ENCODE measurements around the gene NHLH1.
A peak's percentile ranks its signal among the peaks of the same experiment; 100 is the strongest.

Gene NHLH1

DNA sequence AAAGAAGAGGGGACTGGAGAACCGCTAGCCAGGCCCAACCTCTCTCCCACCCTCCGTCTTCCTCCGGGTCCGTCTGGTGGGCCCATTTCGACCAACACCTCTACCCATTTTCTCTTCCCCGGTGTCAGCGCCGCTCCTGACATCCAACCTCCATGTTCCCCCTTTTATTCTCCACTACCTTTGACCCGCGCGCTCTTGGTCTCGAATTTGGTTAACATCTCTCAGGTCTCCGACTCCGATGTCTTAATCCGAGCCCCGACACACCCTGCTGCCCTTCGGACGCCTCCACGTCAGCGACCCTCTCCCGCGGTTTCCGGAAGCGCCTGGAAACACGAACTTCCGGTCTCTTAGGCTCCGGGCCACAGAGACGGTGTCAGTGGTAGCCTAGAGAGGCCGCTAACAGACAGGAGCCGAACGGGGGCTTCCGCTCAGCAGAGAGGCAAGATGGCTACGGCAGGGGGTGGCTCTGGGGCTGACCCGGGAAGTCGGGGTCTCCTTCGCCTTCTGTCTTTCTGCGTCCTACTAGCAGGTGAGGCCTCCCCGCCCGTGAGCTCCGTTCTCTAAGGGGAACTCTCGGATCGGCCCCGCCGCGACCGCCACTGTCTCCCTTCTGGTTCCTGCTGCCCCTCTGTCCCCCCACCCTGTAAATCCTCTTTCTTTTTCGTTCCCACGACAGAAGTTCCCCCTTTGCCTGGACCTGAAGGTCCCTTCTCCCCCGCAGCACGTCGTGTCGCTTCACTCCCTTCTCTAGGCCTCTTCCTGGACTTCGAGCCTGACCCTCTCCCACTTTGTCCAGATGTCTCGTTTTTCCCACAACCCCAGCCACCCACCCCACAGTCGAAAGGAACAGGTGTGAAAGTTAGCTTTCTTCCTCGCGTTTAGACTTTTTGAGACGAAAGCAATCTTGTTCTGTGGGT lies 23.7 kb upstream of the NHLH1 start, which contains the start of the genes COPA and NCSTN:
Gene COPA, minus strand, starts transcription at position 298 of the 917 bp plus-strand sequence. Its CDS starts 80 bp downstream, at position 218.
Gene NCSTN, plus strand, starts transcription at position 431 of the 917 bp plus-strand sequence. Its CDS starts 14 bp downstream, at position 445.
- peak within 1 kb of the TSS; percentile 97 for H3K27ac ChIP-seq (replicated peaks)
- TF ChIP-seq, protein P1, sequence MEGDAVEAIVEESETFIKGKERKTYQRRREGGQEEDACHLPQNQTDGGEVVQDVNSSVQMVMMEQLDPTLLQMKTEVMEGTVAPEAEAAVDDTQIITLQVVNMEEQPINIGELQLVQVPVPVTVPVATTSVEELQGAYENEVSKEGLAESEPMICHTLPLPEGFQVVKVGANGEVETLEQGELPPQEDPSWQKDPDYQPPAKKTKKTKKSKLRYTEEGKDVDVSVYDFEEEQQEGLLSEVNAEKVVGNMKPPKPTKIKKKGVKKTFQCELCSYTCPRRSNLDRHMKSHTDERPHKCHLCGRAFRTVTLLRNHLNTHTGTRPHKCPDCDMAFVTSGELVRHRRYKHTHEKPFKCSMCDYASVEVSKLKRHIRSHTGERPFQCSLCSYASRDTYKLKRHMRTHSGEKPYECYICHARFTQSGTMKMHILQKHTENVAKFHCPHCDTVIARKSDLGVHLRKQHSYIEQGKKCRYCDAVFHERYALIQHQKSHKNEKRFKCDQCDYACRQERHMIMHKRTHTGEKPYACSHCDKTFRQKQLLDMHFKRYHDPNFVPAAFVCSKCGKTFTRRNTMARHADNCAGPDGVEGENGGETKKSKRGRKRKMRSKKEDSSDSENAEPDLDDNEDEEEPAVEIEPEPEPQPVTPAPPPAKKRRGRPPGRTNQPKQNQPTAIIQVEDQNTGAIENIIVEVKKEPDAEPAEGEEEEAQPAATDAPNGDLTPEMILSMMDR (IDR thresholded peaks at IDR 0.05; ENCODE audit: insufficient read depth, low read length), result no peak
- TF ChIP-seq, protein P2, sequence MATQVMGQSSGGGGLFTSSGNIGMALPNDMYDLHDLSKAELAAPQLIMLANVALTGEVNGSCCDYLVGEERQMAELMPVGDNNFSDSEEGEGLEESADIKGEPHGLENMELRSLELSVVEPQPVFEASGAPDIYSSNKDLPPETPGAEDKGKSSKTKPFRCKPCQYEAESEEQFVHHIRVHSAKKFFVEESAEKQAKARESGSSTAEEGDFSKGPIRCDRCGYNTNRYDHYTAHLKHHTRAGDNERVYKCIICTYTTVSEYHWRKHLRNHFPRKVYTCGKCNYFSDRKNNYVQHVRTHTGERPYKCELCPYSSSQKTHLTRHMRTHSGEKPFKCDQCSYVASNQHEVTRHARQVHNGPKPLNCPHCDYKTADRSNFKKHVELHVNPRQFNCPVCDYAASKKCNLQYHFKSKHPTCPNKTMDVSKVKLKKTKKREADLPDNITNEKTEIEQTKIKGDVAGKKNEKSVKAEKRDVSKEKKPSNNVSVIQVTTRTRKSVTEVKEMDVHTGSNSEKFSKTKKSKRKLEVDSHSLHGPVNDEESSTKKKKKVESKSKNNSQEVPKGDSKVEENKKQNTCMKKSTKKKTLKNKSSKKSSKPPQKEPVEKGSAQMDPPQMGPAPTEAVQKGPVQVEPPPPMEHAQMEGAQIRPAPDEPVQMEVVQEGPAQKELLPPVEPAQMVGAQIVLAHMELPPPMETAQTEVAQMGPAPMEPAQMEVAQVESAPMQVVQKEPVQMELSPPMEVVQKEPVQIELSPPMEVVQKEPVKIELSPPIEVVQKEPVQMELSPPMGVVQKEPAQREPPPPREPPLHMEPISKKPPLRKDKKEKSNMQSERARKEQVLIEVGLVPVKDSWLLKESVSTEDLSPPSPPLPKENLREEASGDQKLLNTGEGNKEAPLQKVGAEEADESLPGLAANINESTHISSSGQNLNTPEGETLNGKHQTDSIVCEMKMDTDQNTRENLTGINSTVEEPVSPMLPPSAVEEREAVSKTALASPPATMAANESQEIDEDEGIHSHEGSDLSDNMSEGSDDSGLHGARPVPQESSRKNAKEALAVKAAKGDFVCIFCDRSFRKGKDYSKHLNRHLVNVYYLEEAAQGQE (IDR thresholded peaks at IDR 0.05; ENCODE audit: insufficient replicate concordance, low read depth), result peak; percentile 70
- TF ChIP-seq GABPA (IDR thresholded peaks at IDR 0.05; ENCODE audit: low read depth) (peak; percentile 91), POLR2AphosphoS5 (IDR thresholded peaks at IDR 0.05; ENCODE audit: low read depth) (peak; percentile 93), SPI1 (IDR thresholded peaks at IDR 0.05; ENCODE audit: borderline replicate concordance, low read depth) (peak; percentile 48; the same call in 1 of the 2 replicates)
- DNase-seq (ENCODE audit: low read depth in 1 of 2, low spot score in 1 of 2), result peak; percentile 92 to 94
- no peaks in the 10 kb centered on the region for H3K27me3 ChIP-seq (ENCODE audit: insufficient read depth, poor library complexity, severe bottlenecking)
- H3K4me3 ChIP-seq (replicated peaks; ENCODE audit: insufficient read depth, low read length), result peak within 1 kb of the TSS; percentile 93

DNA sequence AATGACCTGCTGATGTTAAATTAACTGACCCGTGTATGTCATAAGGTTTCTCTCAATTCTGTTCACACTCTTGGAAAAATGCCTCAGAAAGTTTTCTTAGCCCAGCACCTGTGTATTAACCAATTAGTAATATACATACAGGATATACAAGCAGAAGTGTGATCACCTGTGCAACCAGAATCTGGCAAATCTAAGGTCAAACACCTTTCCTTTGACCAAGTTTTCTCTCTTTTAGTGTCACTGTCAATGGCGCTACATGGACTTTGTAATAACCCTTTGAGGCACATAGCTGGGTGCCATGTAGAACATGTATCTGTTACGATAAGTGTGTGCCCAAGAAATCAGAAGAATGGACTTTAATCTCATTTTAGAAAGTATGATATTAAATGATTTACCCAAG lies 22.6 kb upstream of the NHLH1 start:
- TF ChIP-seq, protein P2 (IDR thresholded peaks at IDR 0.05; ENCODE audit: insufficient replicate concordance, low read depth), result no peak
- TF ChIP-seq SPI1 (IDR thresholded peaks at IDR 0.05; ENCODE audit: borderline replicate concordance, low read depth) (no peak), POLR2AphosphoS5 (IDR thresholded peaks at IDR 0.05; ENCODE audit: low read depth) (no peak), GABPA (IDR thresholded peaks at IDR 0.05; ENCODE audit: low read depth) (no peak)
- TF ChIP-seq, protein P1 (IDR thresholded peaks at IDR 0.05; ENCODE audit: insufficient read depth, low read length), result no peak
- DNase-seq (ENCODE audit: low read depth in 1 of 2, low spot score in 1 of 2), result no peak
- H3K27ac ChIP-seq (replicated peaks), result peak overlapping the region; percentile 97
- H3K4me3 ChIP-seq (replicated peaks; ENCODE audit: insufficient read depth, low read length), result peak overlapping the region; percentile 93
- no peaks in the 10 kb centered on the region for H3K27me3 ChIP-seq (ENCODE audit: insufficient read depth, poor library complexity, severe bottlenecking)

DNA sequence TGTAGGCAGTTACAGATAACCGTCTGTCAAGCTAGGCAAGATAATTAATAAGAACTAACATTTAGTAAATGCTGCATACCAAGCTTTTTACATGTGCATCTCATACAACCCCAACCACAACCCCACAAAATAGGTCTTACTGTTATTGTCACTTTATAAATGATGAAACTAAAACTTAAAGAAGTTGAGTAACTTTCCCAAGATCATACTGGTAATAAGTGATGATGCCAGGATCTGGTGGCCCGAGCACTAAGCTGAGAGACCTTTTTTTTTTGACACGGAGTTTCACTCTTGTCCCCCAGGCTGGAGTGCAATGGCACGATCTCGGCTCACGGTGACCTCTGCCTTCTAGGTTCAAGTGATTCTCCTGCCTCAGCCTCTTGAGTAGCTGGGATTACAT lies 21.9 kb upstream of the NHLH1 start:
- Histone ChIP-seq H3K4me3 (replicated peaks; ENCODE audit: insufficient read depth, low read length) (no peak overlapping the region), H3K27me3 (ENCODE audit: insufficient read depth, poor library complexity, severe bottlenecking) (no peaks in the 10 kb centered on the region), H3K27ac (replicated peaks) (no peak overlapping the region)
- DNase-seq (ENCODE audit: low read depth in 1 of 2, low spot score in 1 of 2), result no peak
- TF ChIP-seq, protein P1 (IDR thresholded peaks at IDR 0.05; ENCODE audit: insufficient read depth, low read length), result no peak
- no peak for TF ChIP-seq GABPA (IDR thresholded peaks at IDR 0.05; ENCODE audit: low read depth)
- TF ChIP-seq POLR2AphosphoS5 (IDR thresholded peaks at IDR 0.05; ENCODE audit: low read depth), result no peak
- no peak for TF ChIP-seq SPI1 (IDR thresholded peaks at IDR 0.05; ENCODE audit: borderline replicate concordance, low read depth)
- TF ChIP-seq, protein P2 (IDR thresholded peaks at IDR 0.05; ENCODE audit: insufficient replicate concordance, low read depth), result no peak

Data from HL-60 (cell line).